Stimulated activated CD8-positive, alpha-beta memory T cell treated with anti-CD3 and anti-CD28 coated beads, Interleukin-4, amount 100 ng/mL, for 1 hour (primary cell): ENCODE data around the gene ZNF385B.

ENCODE experiments used
- DNase-seq, 2 donors: peaks; one replicate each; pipeline ENCODE4 v3.0.0-alpha.2; 2020; ENCODE audit warnings: low read depth in 2 of 2, low spot score in 1 of 2

Gene ZNF385B

DNA sequence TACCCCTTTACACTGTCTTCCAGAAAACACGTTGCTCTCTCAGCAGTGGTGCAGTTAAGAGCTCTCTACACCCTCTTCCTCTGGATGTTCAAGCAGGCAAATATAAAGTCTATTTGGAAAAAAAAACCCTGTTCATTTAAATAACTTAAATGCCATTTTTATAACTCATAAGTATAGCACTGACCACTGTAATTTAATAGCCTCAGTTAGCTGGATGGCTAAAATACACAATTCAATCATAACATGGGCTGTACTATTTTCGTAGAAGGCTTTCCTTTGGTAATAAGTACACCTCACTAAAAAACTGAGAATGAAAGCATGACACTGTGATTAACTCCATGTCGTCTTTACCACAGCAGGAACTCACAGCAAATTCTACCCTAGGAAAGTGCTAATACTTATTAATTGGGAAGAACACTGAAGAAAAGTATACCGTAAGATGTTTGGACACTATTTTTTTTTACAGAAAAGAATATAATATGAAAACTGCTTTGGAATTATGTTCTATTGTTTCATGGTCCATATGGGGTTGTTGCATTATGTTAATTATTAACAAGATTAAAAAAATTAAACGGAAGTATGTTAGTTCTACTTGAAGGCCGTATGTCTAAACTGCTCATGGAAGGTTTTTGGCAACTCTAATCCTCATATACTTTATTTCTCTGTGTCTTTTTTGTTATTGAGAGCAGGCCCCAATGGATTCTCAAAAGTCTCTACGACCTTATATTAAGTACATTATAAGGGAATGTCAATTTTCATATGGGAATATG is 269.1 kb downstream of the ZNF385B start:
- no peak for DNase-seq

DNA sequence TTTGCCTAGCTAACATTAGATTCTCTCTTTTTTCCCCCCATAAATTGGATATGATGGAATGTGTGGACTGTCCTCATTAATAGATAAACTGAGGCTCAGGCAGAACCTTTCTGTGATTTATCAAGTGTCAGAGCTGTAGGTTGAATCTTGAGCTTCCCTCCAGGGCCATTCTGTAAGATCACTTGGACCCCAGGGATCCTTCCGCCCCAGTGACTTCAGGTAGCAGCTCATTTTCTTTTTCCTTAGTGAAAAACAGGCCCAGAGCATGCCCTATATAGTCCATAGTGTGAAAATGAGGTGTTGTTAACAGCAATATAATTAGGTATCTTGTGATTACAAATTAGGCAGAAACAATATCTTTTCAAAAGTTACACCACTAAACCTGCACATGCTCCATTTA is 269.7 kb downstream of the ZNF385B start:
- DNase-seq = no peak

GRCh38 chr2:179588486-179589145 is 272.8 kb downstream of the ZNF385B start:
- DNase-seq = no peak

GRCh38 chr2:179584760-179585159 is 276.7 kb downstream of the ZNF385B start:
- no peak for DNase-seq

DNA sequence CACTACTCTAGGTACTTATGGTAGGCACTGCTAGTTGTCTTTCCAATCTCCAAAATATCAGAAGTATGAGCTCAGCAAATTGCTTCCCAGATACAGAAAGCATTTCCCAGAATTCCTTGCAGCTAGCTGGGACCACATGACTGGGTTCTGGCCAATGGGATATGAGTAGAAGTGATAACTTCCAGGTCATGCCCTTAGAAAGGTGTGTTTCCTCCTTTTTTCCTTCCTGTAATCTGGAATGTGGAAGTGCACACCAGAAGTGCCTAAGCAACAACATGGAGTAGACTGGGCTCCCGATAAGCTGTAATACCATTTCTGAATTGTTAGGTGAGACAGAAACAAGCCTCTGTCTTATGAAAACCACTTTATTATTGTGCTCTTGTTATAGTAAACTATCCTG is 279.8 kb downstream of the ZNF385B start:
- DNase-seq = no peak

DNA sequence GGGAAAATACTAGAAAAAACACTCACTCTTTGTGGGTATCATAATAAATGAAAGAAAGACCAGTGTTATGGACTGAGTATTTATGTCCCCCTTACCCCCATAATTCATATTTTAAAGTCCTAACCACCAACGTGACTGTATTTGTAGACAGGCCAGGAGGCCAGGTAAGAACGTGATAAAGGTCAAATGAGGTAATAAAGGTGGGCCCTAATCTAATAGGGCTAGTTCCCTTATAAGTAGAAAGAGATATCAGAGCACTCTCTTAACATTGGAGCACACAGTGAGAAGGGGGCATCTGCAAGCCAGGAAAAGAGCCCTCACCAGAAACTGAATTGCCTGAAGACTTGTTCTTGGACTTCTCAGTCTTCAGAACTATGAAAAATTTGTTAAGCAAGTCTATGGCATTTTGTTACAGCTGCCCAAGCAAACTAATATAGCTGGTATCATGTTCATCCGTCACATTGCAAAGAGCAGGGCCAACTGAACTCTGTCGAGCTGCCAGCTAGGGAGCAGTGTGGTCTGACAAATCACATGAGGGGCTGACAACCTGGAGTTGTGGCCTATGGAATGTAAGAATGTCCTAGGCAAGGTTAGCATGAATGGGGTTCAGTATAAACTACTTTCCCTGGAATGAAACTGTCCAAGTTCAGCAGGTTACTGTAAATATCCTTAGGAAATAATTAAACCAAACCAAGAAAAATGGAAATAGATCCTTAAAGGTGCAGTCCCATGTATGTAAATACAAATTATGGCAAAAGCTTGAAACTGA is 280.9 kb downstream of the ZNF385B start:
- DNase-seq = no peak

DNA sequence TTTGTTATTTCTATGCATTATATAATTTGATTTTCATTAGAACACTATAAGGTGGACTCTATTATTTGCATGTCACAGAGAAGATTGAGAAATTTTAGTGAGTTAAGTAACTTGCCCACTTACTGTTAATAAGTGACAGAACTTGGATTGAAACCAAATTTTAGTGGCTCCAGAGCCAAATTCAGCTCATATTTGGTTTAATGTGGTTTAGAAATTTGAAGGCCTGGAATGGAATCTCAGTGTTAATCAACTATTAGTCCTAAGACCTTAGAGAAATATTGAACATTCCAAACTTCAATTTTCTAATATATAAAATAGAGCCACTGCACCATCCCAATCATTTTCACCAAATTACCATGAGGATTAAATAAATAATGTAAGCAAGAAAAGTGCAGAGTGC is 281.6 kb downstream of the ZNF385B start:
- no peak for DNase-seq

DNA sequence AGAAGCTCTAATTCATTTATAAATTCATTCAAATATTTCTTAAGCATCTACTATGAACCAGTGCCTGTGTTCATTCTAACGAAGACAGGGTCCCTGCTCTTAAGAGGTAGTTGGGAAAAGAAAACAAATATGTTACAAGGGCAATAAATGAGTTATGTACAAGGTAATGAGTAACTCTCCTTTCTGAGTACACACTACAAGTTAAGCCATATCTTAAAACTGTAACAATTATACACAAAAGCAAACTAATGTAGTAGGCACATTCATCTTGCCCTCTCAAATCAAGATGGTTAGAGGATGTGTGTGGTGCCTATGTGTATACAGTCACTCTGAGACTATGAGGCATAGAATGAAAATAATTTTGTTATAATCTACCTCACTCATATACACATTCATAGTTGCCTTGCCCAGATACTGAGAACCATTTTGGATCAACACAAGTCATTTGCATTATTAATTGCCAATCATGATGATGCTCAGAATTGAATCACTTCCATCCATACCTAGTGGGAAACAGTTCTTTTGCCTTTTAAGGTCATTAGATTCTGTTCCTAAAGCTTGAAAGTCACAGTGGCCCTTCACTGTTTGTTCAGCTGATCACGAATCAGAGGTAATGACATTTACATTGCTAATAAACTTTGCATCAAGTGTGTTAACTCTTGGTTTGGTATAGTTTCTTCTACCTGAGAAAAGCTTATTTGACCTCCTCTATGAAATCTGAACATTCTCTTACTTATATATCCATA is 283.1 kb downstream of the ZNF385B start:
- DNase-seq = no peak

DNA sequence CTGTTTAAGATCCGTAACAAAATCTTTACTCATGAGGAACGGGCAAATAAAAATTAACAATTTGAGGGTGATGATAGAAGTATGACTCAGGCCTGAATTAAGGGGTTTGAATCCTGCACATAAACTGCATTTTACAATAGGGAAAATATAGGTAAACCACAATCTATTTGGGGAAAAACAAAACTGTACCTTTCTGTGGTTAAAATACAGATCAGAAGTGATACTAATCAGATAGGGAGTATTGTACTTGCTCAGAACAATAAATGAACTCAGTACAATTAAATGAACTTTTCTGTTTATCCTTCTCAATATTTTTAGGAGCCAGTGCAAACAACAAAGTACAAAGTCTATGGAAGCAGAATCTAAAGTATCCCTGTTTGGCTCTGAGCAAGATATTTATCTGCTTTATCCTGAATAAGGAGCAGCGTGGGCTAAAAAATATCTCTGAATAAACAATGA is 287.3 kb downstream of the ZNF385B start:
- DNase-seq = no peak

DNA sequence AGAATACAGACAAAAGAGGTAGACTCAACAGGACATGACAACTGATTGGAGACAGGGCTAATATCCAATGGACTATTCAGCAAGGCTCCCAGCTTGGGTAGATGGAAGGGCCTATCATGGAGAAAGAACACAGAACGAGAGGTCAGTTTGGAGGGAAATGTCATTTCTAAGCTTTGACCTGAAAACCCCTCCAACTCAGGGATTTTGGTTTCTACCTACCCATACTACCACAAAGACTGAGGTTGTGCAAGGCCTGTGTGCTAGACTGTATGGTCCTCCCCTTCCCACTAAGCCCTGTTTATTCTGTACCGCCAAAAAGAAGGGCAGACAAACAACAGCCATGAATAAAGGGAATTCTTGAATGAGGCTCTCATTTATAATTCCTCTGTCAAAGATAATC is 288.9 kb downstream of the ZNF385B start:
- no peak for DNase-seq

DNA sequence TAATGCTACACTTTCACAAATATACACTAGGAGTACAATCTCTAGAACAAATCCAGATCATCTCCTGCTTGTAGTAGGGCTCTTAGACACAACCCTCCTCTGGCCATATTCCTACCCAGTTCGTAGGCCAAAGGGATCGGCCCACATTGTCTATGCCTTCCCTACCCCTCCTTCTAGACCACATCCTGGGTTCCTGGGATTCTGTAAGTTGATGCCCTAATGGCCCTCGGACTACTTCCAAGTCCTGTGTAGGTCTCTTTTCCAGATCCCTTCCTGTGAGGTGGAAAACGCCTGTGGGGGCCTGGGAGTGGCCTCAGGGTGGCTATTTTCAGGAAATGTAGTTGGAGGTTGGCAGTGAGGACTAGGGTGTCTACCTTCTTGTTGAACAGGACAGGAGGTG is 289.7 kb downstream of the ZNF385B start:
- no peak for DNase-seq

GRCh38 chr2:179571252-179571651 is 290.2 kb downstream of the ZNF385B start:
- DNase-seq = no peak

GRCh38 chr2:179569831-179570233 is 291.6 kb downstream of the ZNF385B start:
- no peak for DNase-seq

DNA sequence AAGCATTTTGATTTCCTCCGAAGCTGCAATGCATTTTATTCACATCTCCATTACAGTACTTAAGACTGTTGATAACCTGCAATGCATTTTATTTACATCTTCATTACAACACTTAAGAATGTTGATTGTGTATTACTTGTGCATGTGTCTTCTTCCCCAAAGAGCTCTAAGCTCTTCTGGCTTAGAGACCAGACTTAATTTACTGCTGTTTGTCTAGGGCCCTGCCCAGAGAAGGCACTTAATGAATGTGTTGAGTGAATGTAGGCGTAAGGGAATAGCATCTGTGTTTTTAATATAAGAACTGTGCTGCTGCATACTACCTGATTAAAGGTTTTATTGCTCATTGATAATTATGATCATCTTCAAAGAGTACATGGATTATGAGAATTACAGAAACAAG is 295.6 kb downstream of the ZNF385B start:
- DNase-seq = no peak

GRCh38 chr2:179562330-179562885 is 299.0 kb downstream of the ZNF385B start:
- no peak for DNase-seq

GRCh38 chr2:179561702-179562101 is 299.7 kb downstream of the ZNF385B start:
- DNase-seq = no peak

DNA sequence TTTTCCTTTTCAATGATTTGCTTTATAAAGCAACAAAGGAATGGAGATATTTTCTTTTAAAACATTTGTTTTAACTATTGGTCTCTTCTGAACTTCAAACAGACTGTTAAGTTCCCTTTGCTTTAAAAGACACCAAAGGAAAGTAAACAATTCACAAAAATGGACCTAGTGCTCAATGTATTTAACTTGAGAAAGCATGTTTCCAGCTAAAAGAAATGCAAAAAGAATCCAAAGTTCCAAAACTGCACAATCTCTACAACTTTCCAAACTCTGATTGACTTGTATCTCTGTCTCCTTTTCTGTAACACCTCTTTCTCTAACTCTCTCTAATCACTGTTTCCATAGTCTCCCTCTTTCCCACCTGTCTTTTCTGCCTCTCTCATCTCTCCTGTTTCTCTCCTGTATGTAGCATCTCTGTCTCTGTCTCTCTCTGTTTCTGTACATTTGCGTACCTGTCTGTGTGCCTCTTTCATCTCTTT is 301.1 kb downstream of the ZNF385B start:
- no peak for DNase-seq

GRCh38 chr2:179559108-179559806 is 302.2 kb downstream of the ZNF385B start:
- no peak for DNase-seq

- no peak for DNase-seq
Measured at GRCh38 chr2:179558010-179558934, 303.1 kb downstream of the ZNF385B start.
